ENCODE results near the gene PPAN. TPM values are rescaled to one million over a fixed set of nuclear protein-coding genes. Genes with fewer than 3 reads are reported as not detected.

The PPAN gene
- total RNA-seq, 1 experiment from 2014 or later = 63.3 TPM

- H3K9me3 ChIP-seq (ENCODE audit: control insufficient read depth, insufficient read depth, low read depth, low read length) = no peaks in the 10 kb centered on the region
- ChIA-PET CTCF (no interaction called here), POLR2A (interaction anchor here (0.6 kb wide), 1 partner anchor 98 kb away, joined by 3 read pairs; no protein-coding TSS in a partner anchor)
- H3K4me3 ChIP-seq (ENCODE audit: low read depth in 2 of 2, low read length in 2 of 2) = no peak overlapping the region
- DNase-seq (ENCODE audit: low read depth, low spot score) = no peak
- intact Hi-C loops (cut with micrococcal nuclease; ENCODE audit: unreplicated experiment) (no loop called here), in situ Hi-C loops (cut with HindIII; ENCODE audit: low pct_unique_long_range_greater_than_20kb, low sequenced_read_pairs) (no loop called here)
- no TSS peak for BruUV-seq (replicated peaks)
- TF ChIP-seq CTCF (IDR thresholded peaks at IDR 0.05) (no peak), SIN3A (IDR thresholded peaks at IDR 0.05; ENCODE audit: borderline replicate concordance, insufficient read depth, low read depth, low read length) (no peak), POLR2AphosphoS5 (IDR thresholded peaks at IDR 0.05; ENCODE audit: low read depth, low read length) (no peak), TCF7L2 (IDR thresholded peaks at IDR 0.05; ENCODE audit: low read depth, low read length) (no peak), REST (IDR thresholded peaks at IDR 0.05; ENCODE audit: insufficient read depth in 1 of 2, low read depth in 2 of 2, low read length in 1 of 2) (no peak)
- no peak overlapping the region for H3K27ac ChIP-seq (ENCODE audit: low read length)
- ATAC-seq = no peak
- H3K4me1 ChIP-seq (ENCODE audit: control insufficient read depth, insufficient read depth, low read length) = peaks cover 8% of the 10 kb centered on the region
- H3K27me3 ChIP-seq (ENCODE audit: control insufficient read depth, insufficient read depth, low read length) = no peaks in the 10 kb centered on the region
- peaks cover 14% of the 10 kb centered on the region for H3K36me3 ChIP-seq (ENCODE audit: control insufficient read depth, insufficient read depth, low read length)
These were observed 4.2 kb downstream of the PPAN start for GRCh38 chr19:10110076-10110971.

- CTCF ChIA-PET = no interaction called here
- intact Hi-C loops (cut with micrococcal nuclease; ENCODE audit: unreplicated experiment) (no loop called here), in situ Hi-C loops (cut with HindIII; ENCODE audit: low pct_unique_long_range_greater_than_20kb, low sequenced_read_pairs) (no loop called here)
- DNase-seq (ENCODE audit: low read depth, low spot score) = no peak
- Histone ChIP-seq H3K27ac (ENCODE audit: low read length) (no peak overlapping the region), H3K36me3 (ENCODE audit: control insufficient read depth, insufficient read depth, low read length) (peaks cover 14% of the 10 kb centered on the region), H3K27me3 (ENCODE audit: control insufficient read depth, insufficient read depth, low read length) (no peaks in the 10 kb centered on the region), H3K9me3 (ENCODE audit: control insufficient read depth, insufficient read depth, low read depth, low read length) (no peaks in the 10 kb centered on the region), H3K4me1 (ENCODE audit: control insufficient read depth, insufficient read depth, low read length) (peaks cover 8% of the 10 kb centered on the region), H3K4me3 (ENCODE audit: low read depth in 2 of 2, low read length in 2 of 2) (no peak overlapping the region)
- TSS peak; percentile 65 for BruUV-seq (replicated peaks)
- no peak for ATAC-seq
- TF ChIP-seq REST (IDR thresholded peaks at IDR 0.05; ENCODE audit: insufficient read depth in 1 of 2, low read depth in 2 of 2, low read length in 1 of 2) (no peak), TCF7L2 (IDR thresholded peaks at IDR 0.05; ENCODE audit: low read depth, low read length) (no peak), SIN3A (IDR thresholded peaks at IDR 0.05; ENCODE audit: borderline replicate concordance, insufficient read depth, low read depth, low read length) (no peak), POLR2AphosphoS5 (IDR thresholded peaks at IDR 0.05; ENCODE audit: low read depth, low read length) (no peak), CTCF (IDR thresholded peaks at IDR 0.05) (no peak)
- POLR2A ChIA-PET = no interaction called here
These were observed 4.8 kb downstream of the PPAN start for GRCh38 chr19:10110972-10111317.
